HepG2 (cell line): ENCODE measurements around the gene RPL35. TPM values are rescaled to one million over a fixed set of nuclear protein-coding genes. Genes with fewer than 3 reads are reported as not detected.
A peak's percentile ranks its signal among the peaks of the same experiment; 100 is the strongest.

ENCODE experiments used
- ATRX ChIP-seq: sonication (generic); formaldehyde crosslinking; IDR thresholded peaks from 2 replicates; pipeline ENCODE4 v1.4.0; 2020; ENCODE audit warnings: missing genetic modification reagents, borderline replicate concordance
- CEBPB ChIP-seq: IDR thresholded peaks from 2 replicates; pipeline ENCODE4 v1.6.1; 2011; ENCODE audit warnings: low read depth, low read length, improper control_type of control experiment, borderline replicate concordance
- DDIT3 ChIP-seq: sonication (generic); formaldehyde crosslinking; IDR thresholded peaks from 2 replicates; pipeline ENCODE4 v1.4.0; 2020; ENCODE audit warnings: mild to moderate bottlenecking, missing genetic modification reagents
- EP300 ChIP-seq, 3 experiments: sonication (generic) in 1 of 3; formaldehyde crosslinking in 1 of 3; IDR thresholded peaks; 2 replicates each; pipeline versions ENCODE4 v1.5.1 to v1.6.1; 2011 to 2020; ENCODE audit warnings: low read depth in 2 of 3, low read length in 2 of 3, borderline replicate concordance in 1 of 3, improper control_type of control experiment in 1 of 3, mild to moderate bottlenecking in 1 of 3, missing genetic modification reagents in 1 of 3, moderate library complexity in 1 of 3
- GPN1 ChIP-seq: sonication (generic); formaldehyde crosslinking; IDR thresholded peaks from 2 replicates; pipeline ENCODE4 v1.5.1; 2020; ENCODE audit warnings: missing genetic modification reagents, borderline replicate concordance
- ISX ChIP-seq: sonication (generic); formaldehyde crosslinking; conservative IDR thresholded peaks from 2 replicates; pipeline ENCODE4 v1.5.0; 2020; ENCODE audit warnings: missing genetic modification reagents
- KDM2A ChIP-seq: sonication (generic); formaldehyde crosslinking; IDR thresholded peaks from 2 replicates; pipeline ENCODE4 v1.4.0; 2020; ENCODE audit warnings: low read depth, missing genetic modification reagents, borderline replicate concordance
- KLF16 ChIP-seq, 2 experiments: sonication (generic) in 1 of 2; formaldehyde crosslinking in 1 of 2; IDR thresholded peaks; 2 replicates each; pipeline versions ENCODE4 v1.6.1 to v1.8.0; 2016 to 2023; ENCODE audit warnings: missing genetic modification reagents in 2 of 2, missing compliant biosample characterization in 1 of 2
- MEIS1 ChIP-seq: sonication (generic); formaldehyde crosslinking; IDR thresholded peaks from 2 replicates; pipeline ENCODE4 v1.9.0; 2021; ENCODE audit warnings: mild to moderate bottlenecking, missing genetic modification reagents, moderate library complexity, borderline replicate concordance
- NCOR1 ChIP-seq: fragments of 200-600 bp; sonication (generic); IDR thresholded peaks from 2 replicates; pipeline ENCODE4 v1.7.0; 2017; ENCODE audit warnings: antibody characterized with exemption, low read length, borderline replicate concordance
- NFE2 ChIP-seq: sonication (generic); formaldehyde crosslinking; IDR thresholded peaks from 2 replicates; pipeline ENCODE4 v1.4.0; 2020; ENCODE audit warnings: missing genetic modification reagents
- NFKB2 ChIP-seq: sonication (generic); formaldehyde crosslinking; IDR thresholded peaks from 2 replicates; pipeline ENCODE4 v1.4.0; 2020; ENCODE audit warnings: missing genetic modification reagents, borderline replicate concordance
- PCBP1 ChIP-seq: fragments of 200-400 bp; formaldehyde crosslinking; IDR thresholded peaks from 2 replicates; pipeline ENCODE4 v1.6.1; 2017; ENCODE audit warnings: mild to moderate bottlenecking, low read depth, low read length, borderline replicate concordance
- POLR2A ChIP-seq, 2 experiments: IDR thresholded peaks; 2 replicates each; pipeline ENCODE4 v1.6.1; 2011; ENCODE audit warnings: low read depth in 2 of 2, low read length in 2 of 2, mild to moderate bottlenecking in 1 of 2, moderate library complexity in 1 of 2; ENCODE audit not compliant: insufficient read depth in 1 of 2
- REPIN1 ChIP-seq: sonication (generic); formaldehyde crosslinking; IDR thresholded peaks from 2 replicates; pipeline ENCODE4 v1.8.0; 2022; ENCODE audit warnings: missing genetic modification reagents, low read depth, mild to moderate bottlenecking, borderline replicate concordance
- REST ChIP-seq, 2 experiments: IDR thresholded peaks; 2 replicates each; pipeline ENCODE4 v1.6.1; 2011 to 2012; ENCODE audit warnings: low read length in 2 of 2, borderline replicate concordance in 1 of 2, low read depth in 1 of 2, mild to moderate bottlenecking in 1 of 2, moderate library complexity in 1 of 2
- RXRB ChIP-seq: IDR thresholded peaks from 2 replicates; pipeline ENCODE4 v1.6.1; 2016; ENCODE audit warnings: borderline replicate concordance, missing genetic modification reagents, missing compliant biosample characterization
- STAT5B ChIP-seq: sonication (generic); formaldehyde crosslinking; IDR thresholded peaks from 2 replicates; pipeline ENCODE4 v1.4.0; 2020; ENCODE audit warnings: missing genetic modification reagents
- THAP11 ChIP-seq: IDR thresholded peaks from 2 replicates; pipeline ENCODE4 v1.6.1; 2016; ENCODE audit warnings: missing biosample characterization, missing genetic modification reagents
- TRIM24 ChIP-seq: sonication (generic); formaldehyde crosslinking; IDR thresholded peaks from 2 replicates; pipeline ENCODE4 v1.8.0; 2022; ENCODE audit warnings: mild to moderate bottlenecking, missing genetic modification reagents
- U2AF1 ChIP-seq: fragments of 200-400 bp; formaldehyde crosslinking; optimal IDR thresholded peaks from 2 replicates; pipeline ENCODE3; 2017; ENCODE audit warnings: mild to moderate bottlenecking, low read depth, low read length
- ZFP82 ChIP-seq: sonication (generic); formaldehyde crosslinking; IDR thresholded peaks from 2 replicates; pipeline ENCODE4 v1.5.1; 2020; ENCODE audit warnings: mild to moderate bottlenecking, missing genetic modification reagents, borderline replicate concordance
- ZNF225 ChIP-seq: sonication (generic); formaldehyde crosslinking; IDR thresholded peaks from 2 replicates; pipeline ENCODE4 v1.4.0; 2020; ENCODE audit warnings: mild to moderate bottlenecking, missing genetic modification reagents
- ZNF432 ChIP-seq: sonication (generic); formaldehyde crosslinking; IDR thresholded peaks from 2 replicates; pipeline ENCODE4 v1.5.0; 2020; ENCODE audit warnings: missing genetic modification reagents, mild to moderate bottlenecking, borderline replicate concordance
- ZNF546 ChIP-seq: sonication (generic); formaldehyde crosslinking; conservative IDR thresholded peaks from 2 replicates; pipeline ENCODE4 v1.8.1; 2023; ENCODE audit warnings: mild to moderate bottlenecking, missing genetic modification reagents
- ZNF552 ChIP-seq: sonication (generic); formaldehyde crosslinking; IDR thresholded peaks from 2 replicates; pipeline ENCODE4 v1.9.0; 2022; ENCODE audit warnings: missing genetic modification reagents, mild to moderate bottlenecking, borderline replicate concordance
- ZNF816 ChIP-seq: sonication (generic); formaldehyde crosslinking; IDR thresholded peaks from 2 replicates; pipeline ENCODE4 v1.8.0; 2022; ENCODE audit warnings: missing genetic modification reagents, mild to moderate bottlenecking, borderline replicate concordance
- polyA plus RNA-seq, 8 experiments: library from polyadenylated mRNA; depleted of rRNA in 3 of 8; stranded (reverse) in 7 of 8; unstranded in 1 of 8; fragments of >200 nt; fragmentation: Illumina TruSeq in 4 of 8; extraction: Trizol in 4 of 8; gene quantifications; 2 replicates each; pipeline versions ENCODE4 v1.2.1 to v1.2.3, GENCODE V29; 2011 to 2016; ENCODE audit warnings: low read depth in 4 of 8, missing spikeins in 1 of 8, mixed read lengths in 1 of 8; ENCODE audit not compliant: insufficient read depth in 1 of 8
- total RNA-seq, 5 experiments: library from RNA; depleted of rRNA; stranded (reverse); fragments of >200 nt; fragmentation: Illumina TruSeq; extraction: Trizol; gene quantifications; 2 replicates each; pipeline ENCODE4 v1.2.3, GENCODE V29; 2016; ENCODE audit warnings: low read depth in 1 of 5

The RPL35 gene
- total and polyA plus RNA-seq, 2 of the 13 experiments (the other 11 are each of a cell fraction or from before 2014, with no cell fraction given) = 2,153 to 2,935 TPM

DNA sequence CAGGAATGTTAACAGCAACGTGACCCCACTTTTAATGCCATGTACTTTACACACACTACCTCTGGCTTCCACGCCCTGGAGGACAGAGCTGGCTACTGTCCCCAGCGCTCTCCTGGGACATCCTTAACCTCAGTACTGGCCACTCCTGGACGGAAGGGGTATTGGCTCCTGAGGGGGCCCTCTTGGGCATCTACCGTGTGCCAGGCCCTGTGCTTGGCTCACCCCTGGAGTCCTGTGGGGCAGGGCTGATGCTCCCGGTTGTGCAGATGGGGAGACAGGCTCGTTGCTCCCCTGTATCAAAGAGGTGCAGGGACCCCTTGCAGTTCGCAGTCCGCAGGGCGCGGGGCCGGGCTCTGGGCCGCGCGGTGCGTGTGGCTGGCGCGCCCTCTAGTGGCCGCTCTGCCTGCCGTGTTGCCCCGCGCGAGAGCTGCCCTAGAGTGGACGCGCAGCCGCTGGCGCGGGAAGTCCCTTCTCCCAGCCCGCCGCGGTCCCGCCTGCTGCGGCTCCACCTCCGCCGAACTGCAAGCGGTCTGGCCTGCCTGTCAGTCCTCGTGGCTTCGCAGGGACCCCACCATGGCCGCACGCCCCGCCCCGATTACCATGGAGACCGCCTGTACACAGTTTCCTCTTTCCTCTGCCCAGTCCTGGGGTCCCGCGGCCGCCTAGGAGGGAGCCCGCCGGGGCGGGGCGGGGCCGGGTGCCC lies 8.8 kb downstream of the RPL35 start, which contains the start of gene WDR38 (continued):
- TF ChIP-seq ZNF225 (CRISPR knock-in tag) (0 out of 2 replicates have a peak, but pooled peaks have one; percentile 28), ZFP82 (CRISPR knock-in tag) (no peak), KLF16 (CRISPR knock-in tag; IDR thresholded peaks at IDR 0.05) (peak in 1 of 2 experiments; percentile 32; a peak in 1 of 4 replicates), POLR2A (IDR thresholded peaks at IDR 0.05; ENCODE audit: insufficient read depth in 1 of 2, low read depth in 2 of 2, low read length in 2 of 2) (no peak), TRIM24 (CRISPR knock-in tag) (no peak), PCBP1 (0 out of 2 replicates have a peak, but pooled peaks have one; percentile 61), DDIT3 (CRISPR knock-in tag) (no peak), NFE2 (no peak), ZNF816 (CRISPR knock-in tag) (no peak), KDM2A (CRISPR knock-in tag) (peak; percentile 53), ATRX (no peak), NCOR1 (no peak), RXRB (no peak; the same call in 1 of the 2 replicates), U2AF1 (no peak), EP300 (IDR thresholded peaks at IDR 0.05; ENCODE audit: low read depth in 2 of 2, low read length in 2 of 2) (no peak), EP300 (CRISPR knock-in tag; IDR thresholded peaks at IDR 0.05; ENCODE audit: borderline replicate concordance) (no peak), MEIS1 (CRISPR knock-in tag) (no peak), REST (IDR thresholded peaks at IDR 0.05; ENCODE audit: borderline replicate concordance in 1 of 2, low read depth in 1 of 2, low read length in 2 of 2) (no peak), THAP11 (CRISPR knock-in tag) (peak; percentile 64), GPN1 (no peak), NFKB2 (CRISPR knock-in tag) (no peak; the same call in 1 of the 2 replicates), ISX (CRISPR knock-in tag) (no peak), CEBPB (no peak), ZNF552 (CRISPR knock-in tag) (no peak), ZNF546 (CRISPR knock-in tag) (no peak), STAT5B (CRISPR knock-in tag) (no peak), ZNF432 (CRISPR knock-in tag) (no peak), REPIN1 (CRISPR knock-in tag) (peak; percentile 68; the same call in 1 of the 2 replicates)
